ENCODE results near the gene SCYL3. TPM values are rescaled to one million over a fixed set of nuclear protein-coding genes. Genes with fewer than 3 reads are reported as not detected.
A peak's percentile ranks its signal among the peaks of the same experiment; 100 is the strongest.

SCYL3 gene
- total RNA-seq, 1 experiment from 2014 or later: 7.8 TPM

GRCh38 chr1:169892176-169892926 lies 1.3 kb downstream of the SCYL3 start:
- TSS peak; percentile 62 for BruUV-seq (replicated peaks)
- no peaks in the 10 kb centered on the region for H4K20me1 ChIP-seq (ENCODE audit: insufficient read depth)
- H3F3A ChIP-seq (ENCODE audit: insufficient read depth, low read depth): peaks cover 35% of the 10 kb centered on the region
- CTCF ChIA-PET: no interaction called here
- peak overlapping the region; percentile 96 for H2AFZ ChIP-seq
- peak overlapping the region; percentile 68 for H3K4me3 ChIP-seq
- peak overlapping the region; percentile 91 for H3K27ac ChIP-seq
- H3K4me1 ChIP-seq (replicated peaks; ENCODE audit: insufficient read depth): peaks cover 33% of the 10 kb centered on the region
- no peak for DNase-seq
- H3K9me2 ChIP-seq (ENCODE audit: insufficient read depth): no peaks in the 10 kb centered on the region
- POLR2A ChIA-PET (ENCODE audit: unreplicated experiment): no interaction called here
- H3K27me3 ChIP-seq (ENCODE audit: insufficient read depth, low read depth): no peaks in the 10 kb centered on the region
- intact Hi-C loops (cut with micrococcal nuclease; ENCODE audit: unreplicated experiment): loop anchor here (10.0 kb wide), 1 partner anchor 642 kb away; the partner anchor contains the start of gene GORAB
- peaks cover 52% of the 10 kb centered on the region for H3K79me2 ChIP-seq (ENCODE audit: low read depth)
- H3K4me2 ChIP-seq: peak overlapping the region; percentile 89
- H3K36me3 ChIP-seq (ENCODE audit: low read depth): peaks cover 2% of the 10 kb centered on the region; the same call in 1 of the 2 replicates
- TF ChIP-seq CTCF (conservative IDR thresholded peaks at IDR 0.05): no peak
- TF ChIP-seq EZH2 (IDR thresholded peaks at IDR 0.05; ENCODE audit: low read depth): no peak
- no peaks in the 10 kb centered on the region for H3K9me3 ChIP-seq (ENCODE audit: insufficient read depth, low read depth)

GRCh38 chr1:169891539-169891885 lies 2.2 kb downstream of the SCYL3 start:
- no TSS peak for BruUV-seq (replicated peaks)
- Histone ChIP-seq H3K9me2 (ENCODE audit: insufficient read depth) (no peaks in the 10 kb centered on the region), H3K36me3 (ENCODE audit: low read depth) (peaks cover 11% of the 10 kb centered on the region), H3K4me2 (peak overlapping the region; percentile 89), H3K79me2 (ENCODE audit: low read depth) (peaks cover 58% of the 10 kb centered on the region), H3K4me1 (replicated peaks; ENCODE audit: insufficient read depth) (peaks cover 33% of the 10 kb centered on the region), H2AFZ (0 out of 2 replicates have a peak overlapping the region, but pooled peaks have one; percentile 31), H3K27ac (peak overlapping the region; percentile 91), H3F3A (ENCODE audit: insufficient read depth, low read depth) (peaks cover 35% of the 10 kb centered on the region), H3K27me3 (ENCODE audit: insufficient read depth, low read depth) (no peaks in the 10 kb centered on the region), H3K4me3 (peak overlapping the region; percentile 68), H3K9me3 (ENCODE audit: insufficient read depth, low read depth) (no peaks in the 10 kb centered on the region), H4K20me1 (ENCODE audit: insufficient read depth) (no peaks in the 10 kb centered on the region)
- CTCF ChIA-PET: no interaction called here
- POLR2A ChIA-PET (ENCODE audit: unreplicated experiment): no interaction called here
- DNase-seq: no peak
- intact Hi-C loops (cut with micrococcal nuclease; ENCODE audit: unreplicated experiment): loop anchor here (10.0 kb wide), 1 partner anchor 643 kb away; the partner anchor contains the start of gene GORAB
- TF ChIP-seq CTCF (conservative IDR thresholded peaks at IDR 0.05) (no peak), EZH2 (IDR thresholded peaks at IDR 0.05; ENCODE audit: low read depth) (no peak)

- TF ChIP-seq CTCF (conservative IDR thresholded peaks at IDR 0.05) (no peak), EZH2 (IDR thresholded peaks at IDR 0.05; ENCODE audit: low read depth) (no peak)
- POLR2A ChIA-PET (ENCODE audit: unreplicated experiment): no interaction called here
- H3K4me2 ChIP-seq: peak overlapping the region; percentile 89
Measured at GRCh38 chr1:169890761-169891538, 2.7 kb downstream of the SCYL3 start.

More at GRCh38 chr1:169890761-169891538, 2.7 kb downstream of the SCYL3 start:
- H3K9me3 ChIP-seq (ENCODE audit: insufficient read depth, low read depth): no peaks in the 10 kb centered on the region
- peaks cover 16% of the 10 kb centered on the region for H3K36me3 ChIP-seq (ENCODE audit: low read depth)
- CTCF ChIA-PET: no interaction called here
- intact Hi-C loops (cut with micrococcal nuclease; ENCODE audit: unreplicated experiment): loop anchor here (10.0 kb wide), 1 partner anchor 644 kb away; the partner anchor contains the start of gene GORAB
- DNase-seq: peak; percentile 51 to 84
- H4K20me1 ChIP-seq (ENCODE audit: insufficient read depth): no peaks in the 10 kb centered on the region
- peaks cover 35% of the 10 kb centered on the region for H3F3A ChIP-seq (ENCODE audit: insufficient read depth, low read depth)
- 0 out of 2 replicates have a peak overlapping the region, but pooled peaks have one; percentile 31 for H2AFZ ChIP-seq
- peak overlapping the region; percentile 68 for H3K4me3 ChIP-seq
- no peaks in the 10 kb centered on the region for H3K9me2 ChIP-seq (ENCODE audit: insufficient read depth)
- no peaks in the 10 kb centered on the region for H3K27me3 ChIP-seq (ENCODE audit: insufficient read depth, low read depth)
- H3K4me1 ChIP-seq (replicated peaks; ENCODE audit: insufficient read depth): peaks cover 33% of the 10 kb centered on the region
- no TSS peak for BruUV-seq (replicated peaks)
- peak overlapping the region; percentile 91 for H3K27ac ChIP-seq
- peaks cover 63% of the 10 kb centered on the region for H3K79me2 ChIP-seq (ENCODE audit: low read depth)

Data from PC-9 (cell line).